Measurements from ENCODE around the gene FBXO44.

Gene FBXO44

DNA sequence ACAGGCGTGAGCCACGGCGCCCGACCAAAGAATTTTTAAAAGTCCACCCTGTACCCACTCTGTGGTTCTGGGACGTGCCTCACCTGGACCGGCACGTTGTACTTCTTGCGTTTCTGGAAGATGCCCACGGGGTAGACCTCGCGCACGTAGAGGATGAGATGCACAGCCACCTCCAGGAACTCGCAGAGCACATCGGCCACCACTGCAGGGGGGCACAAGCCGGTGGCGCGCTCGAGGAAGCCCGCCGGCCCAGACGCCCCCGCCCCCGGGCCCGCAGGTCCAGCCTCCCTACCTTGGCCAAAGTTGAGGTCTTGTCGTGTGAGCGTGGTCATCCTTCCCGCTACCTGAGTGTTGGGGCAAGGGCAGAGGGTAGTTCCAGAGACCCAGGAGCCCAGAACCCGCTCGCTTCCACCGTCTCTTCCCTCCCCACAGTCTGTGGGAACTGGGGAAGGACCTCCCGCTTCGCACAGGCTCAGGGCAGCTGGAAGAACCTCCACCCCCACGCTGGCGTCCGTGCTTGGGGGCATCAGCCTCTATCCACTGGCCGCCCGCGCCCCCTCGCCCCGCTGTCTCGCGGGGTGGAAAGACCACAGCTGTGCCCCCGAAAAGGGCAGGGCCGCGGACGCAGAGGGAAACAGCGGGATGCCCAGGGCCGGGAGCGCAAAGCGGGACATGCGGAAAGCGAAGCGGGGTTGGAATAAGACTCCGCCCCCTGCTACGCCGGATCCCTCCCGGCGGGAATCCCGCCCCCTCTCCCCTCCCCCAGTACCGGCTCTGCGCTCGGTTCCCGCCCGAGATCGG is 25.8 kb downstream of the FBXO44 start (continued):
- TF ChIP-seq FEZF1 (tag by site-specific recombination; IDR thresholded peaks at IDR 0.05) (no peak), MYNN (tag by site-specific recombination; IDR thresholded peaks at IDR 0.05; ENCODE audit: borderline replicate concordance) (no peak), ZNF423 (tag by site-specific recombination; IDR thresholded peaks at IDR 0.05) (no peak), ZNF768 (tag by site-specific recombination; IDR thresholded peaks at IDR 0.05) (no peak), ZNF274 (IDR thresholded peaks at IDR 0.05; ENCODE audit: low read length) (no peak), ZNF274 (tag by site-specific recombination; IDR thresholded peaks at IDR 0.05; ENCODE audit: borderline replicate concordance) (no peak), ZNF433 (tag by site-specific recombination; IDR thresholded peaks at IDR 0.05; ENCODE audit: low read depth) (no peak), ZSCAN23 (tag by site-specific recombination; IDR thresholded peaks at IDR 0.05) (no peak), ZXDB (tag by site-specific recombination; IDR thresholded peaks at IDR 0.05) (no peak; the same call in 1 of the 2 replicates), MEIS1 (CRISPR knock-in tag; IDR thresholded peaks at IDR 0.05; ENCODE audit: borderline replicate concordance) (no peak), ZNF707 (tag by site-specific recombination; IDR thresholded peaks at IDR 0.05) (no peak), KLF9 (tag by site-specific recombination; IDR thresholded peaks at IDR 0.05; ENCODE audit: low read depth) (no peak), ZFP3 (tag by site-specific recombination; IDR thresholded peaks at IDR 0.05; ENCODE audit: low read depth) (no peak), ZNF341 (tag by site-specific recombination; IDR thresholded peaks at IDR 0.05; ENCODE audit: low read depth) (peak; percentile 52), ZNF501 (tag by site-specific recombination; IDR thresholded peaks at IDR 0.05) (peak; percentile 53; the same call in 1 of the 2 replicates), ZEB2 (tag by site-specific recombination; IDR thresholded peaks at IDR 0.05) (peak; percentile 72), ZNF391 (tag by site-specific recombination; IDR thresholded peaks at IDR 0.05; ENCODE audit: borderline replicate concordance, low read depth) (0 out of 2 replicates have a peak, but pooled peaks have one; percentile 23), ZNF211 (tag by site-specific recombination; IDR thresholded peaks at IDR 0.05; ENCODE audit: low read depth) (no peak)
- TF ChIP-seq, protein P1, sequence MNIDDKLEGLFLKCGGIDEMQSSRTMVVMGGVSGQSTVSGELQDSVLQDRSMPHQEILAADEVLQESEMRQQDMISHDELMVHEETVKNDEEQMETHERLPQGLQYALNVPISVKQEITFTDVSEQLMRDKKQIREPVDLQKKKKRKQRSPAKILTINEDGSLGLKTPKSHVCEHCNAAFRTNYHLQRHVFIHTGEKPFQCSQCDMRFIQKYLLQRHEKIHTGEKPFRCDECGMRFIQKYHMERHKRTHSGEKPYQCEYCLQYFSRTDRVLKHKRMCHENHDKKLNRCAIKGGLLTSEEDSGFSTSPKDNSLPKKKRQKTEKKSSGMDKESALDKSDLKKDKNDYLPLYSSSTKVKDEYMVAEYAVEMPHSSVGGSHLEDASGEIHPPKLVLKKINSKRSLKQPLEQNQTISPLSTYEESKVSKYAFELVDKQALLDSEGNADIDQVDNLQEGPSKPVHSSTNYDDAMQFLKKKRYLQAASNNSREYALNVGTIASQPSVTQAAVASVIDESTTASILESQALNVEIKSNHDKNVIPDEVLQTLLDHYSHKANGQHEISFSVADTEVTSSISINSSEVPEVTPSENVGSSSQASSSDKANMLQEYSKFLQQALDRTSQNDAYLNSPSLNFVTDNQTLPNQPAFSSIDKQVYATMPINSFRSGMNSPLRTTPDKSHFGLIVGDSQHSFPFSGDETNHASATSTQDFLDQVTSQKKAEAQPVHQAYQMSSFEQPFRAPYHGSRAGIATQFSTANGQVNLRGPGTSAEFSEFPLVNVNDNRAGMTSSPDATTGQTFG (tag by site-specific recombination; IDR thresholded peaks at IDR 0.05; ENCODE audit: borderline replicate concordance): no peak

DNA sequence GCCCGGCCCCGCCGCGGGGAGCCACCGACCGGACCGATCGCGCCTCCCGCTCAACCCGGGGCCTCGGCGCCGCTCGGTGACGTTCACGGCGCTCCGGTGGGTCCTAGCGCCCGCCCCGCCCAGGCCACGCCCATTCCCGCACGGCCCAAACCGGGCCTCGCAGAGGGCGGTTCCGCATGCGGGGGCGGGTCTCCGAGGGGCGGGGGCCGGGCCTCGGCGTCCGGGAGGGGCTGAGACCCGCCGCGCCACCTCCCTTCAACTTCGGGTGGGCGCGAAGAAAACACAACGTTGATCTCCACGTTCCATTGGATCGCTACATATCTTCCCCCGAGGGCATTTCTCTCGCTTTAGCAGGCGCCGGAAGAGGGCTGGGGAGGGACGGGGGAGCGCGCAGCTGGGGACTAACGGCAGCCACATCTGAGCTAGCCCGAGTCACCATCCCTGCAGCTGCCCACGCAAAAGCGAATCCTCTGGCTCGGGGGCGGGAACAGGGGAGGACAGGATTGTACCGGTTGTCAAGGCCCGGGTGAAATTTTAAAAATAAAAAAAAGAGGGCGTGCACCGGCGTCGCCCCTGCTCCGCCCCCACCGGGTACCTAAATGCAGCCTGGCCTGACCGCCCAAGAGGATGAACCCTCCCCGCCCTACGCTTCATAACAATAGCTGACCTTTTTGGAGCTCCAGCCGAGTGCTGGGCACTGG is 26.5 kb downstream of the FBXO44 start, which contains the start of gene MAD2L2:
TSS of gene MAD2L2 (minus strand) at position 78 of the 701 bp plus-strand sequence. CDS start 547 bp downstream, outside the sequence.
- ChIA-PET POLR2A (interaction anchor here (0.9 to 1.8 kb wide), 4 partner anchors 9 to 28 kb away, joined by 3 to 6 read pairs (median 4); partner anchors contain the start of gene FBXO6), CTCF (interaction anchor here (0.7 to 1.9 kb wide), 7 partner anchors 10 to 644 kb away, joined by 3 to 9 read pairs (median 4); partner anchors contain the start of gene FBXO6)
- Histone ChIP-seq H3K4me1 (ENCODE audit: control insufficient read depth, insufficient read depth, low read length) (peaks cover 3% of the 10 kb centered on the region; the same call in 1 of the 2 replicates), H3K9me3 (ENCODE audit: control insufficient read depth, insufficient read depth, low read depth, low read length) (no peaks in the 10 kb centered on the region), H3K36me3 (ENCODE audit: control insufficient read depth in 2 of 2, insufficient read depth in 1 of 2, low read length in 2 of 2) (peaks cover 0 to 31% of the 10 kb centered on the region in 2 experiments; a peak in 2 of 3 replicates), H3K27ac (ENCODE audit: extremely low read depth, low read depth, low read length) (peak within 1 kb of the TSS; percentile 69; the same call in 1 of the 2 replicates), H3K4me3 (ENCODE audit: low read depth, low read length) (peak within 1 kb of the TSS; percentile 90)
- TF ChIP-seq SALL2 (tag by site-specific recombination; IDR thresholded peaks at IDR 0.05; ENCODE audit: borderline replicate concordance) (no peak), GLIS2 (tag by site-specific recombination; IDR thresholded peaks at IDR 0.05) (peak; percentile 76), ZSCAN30 (tag by site-specific recombination; IDR thresholded peaks at IDR 0.05) (no peak), ZNF76 (tag by site-specific recombination; IDR thresholded peaks at IDR 0.05; ENCODE audit: borderline replicate concordance, low read depth) (peak; percentile 32; the same call in 1 of the 2 replicates), ZSCAN16 (tag by site-specific recombination; IDR thresholded peaks at IDR 0.05) (no peak), ZNF175 (tag by site-specific recombination; IDR thresholded peaks at IDR 0.05) (no peak), GLIS1 (tag by site-specific recombination; IDR thresholded peaks at IDR 0.05) (peak; percentile 86), ZNF521 (tag by site-specific recombination; IDR thresholded peaks at IDR 0.05) (no peak), ZNF626 (tag by site-specific recombination; IDR thresholded peaks at IDR 0.05) (no peak), KLF8 (tag by site-specific recombination; IDR thresholded peaks at IDR 0.05) (peak; percentile 90)
- TF ChIP-seq, protein P2, sequence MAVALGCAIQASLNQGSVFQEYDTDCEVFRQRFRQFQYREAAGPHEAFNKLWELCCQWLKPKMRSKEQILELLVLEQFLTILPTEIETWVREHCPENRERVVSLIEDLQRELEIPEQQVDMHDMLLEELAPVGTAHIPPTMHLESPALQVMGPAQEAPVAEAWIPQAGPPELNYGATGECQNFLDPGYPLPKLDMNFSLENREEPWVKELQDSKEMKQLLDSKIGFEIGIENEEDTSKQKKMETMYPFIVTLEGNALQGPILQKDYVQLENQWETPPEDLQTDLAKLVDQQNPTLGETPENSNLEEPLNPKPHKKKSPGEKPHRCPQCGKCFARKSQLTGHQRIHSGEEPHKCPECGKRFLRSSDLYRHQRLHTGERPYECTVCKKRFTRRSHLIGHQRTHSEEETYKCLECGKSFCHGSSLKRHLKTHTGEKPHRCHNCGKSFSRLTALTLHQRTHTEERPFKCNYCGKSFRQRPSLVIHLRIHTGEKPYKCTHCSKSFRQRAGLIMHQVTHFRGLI (tag by site-specific recombination; IDR thresholded peaks at IDR 0.05): no peak
- TF ChIP-seq, protein P3, sequence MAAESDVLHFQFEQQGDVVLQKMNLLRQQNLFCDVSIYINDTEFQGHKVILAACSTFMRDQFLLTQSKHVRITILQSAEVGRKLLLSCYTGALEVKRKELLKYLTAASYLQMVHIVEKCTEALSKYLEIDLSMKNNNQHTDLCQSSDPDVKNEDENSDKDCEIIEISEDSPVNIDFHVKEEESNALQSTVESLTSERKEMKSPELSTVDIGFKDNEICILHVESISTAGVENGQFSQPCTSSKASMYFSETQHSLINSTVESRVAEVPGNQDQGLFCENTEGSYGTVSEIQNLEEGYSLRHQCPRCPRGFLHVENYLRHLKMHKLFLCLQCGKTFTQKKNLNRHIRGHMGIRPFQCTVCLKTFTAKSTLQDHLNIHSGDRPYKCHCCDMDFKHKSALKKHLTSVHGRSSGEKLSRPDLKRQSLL (tag by site-specific recombination; IDR thresholded peaks at IDR 0.05): no peak
